Left kidney (tissue), 8 donors: ENCODE data around the gene HECTD4. TPM values are rescaled to one million over a fixed set of nuclear protein-coding genes. Genes with fewer than 3 reads are reported as not detected.
A peak's percentile ranks its signal among the peaks of the same experiment; 100 is the strongest.
"Not testable (repeated sequence)": the region's sequence is repeated elsewhere in the genome, so short reads cannot be mapped to it uniquely, and the experiment has no call there.

ENCODE experiments used
- DNase-seq: peaks from one replicate; pipeline ENCODE4 v3.0.0-alpha.2; 2013
- long read RNA-seq, 8 donors: transcript quantifications; one replicate each; lab custom pipeline, GENCODE V29; 2026
- polyA plus RNA-seq: library from polyadenylated mRNA; unstranded; fragments of 120-200 nt; gene quantifications from one replicate; pipeline ENCODE4 v1.2.1, GENCODE V29; 2013; ENCODE audit not compliant: insufficient read length

HECTD4 gene, protein sequence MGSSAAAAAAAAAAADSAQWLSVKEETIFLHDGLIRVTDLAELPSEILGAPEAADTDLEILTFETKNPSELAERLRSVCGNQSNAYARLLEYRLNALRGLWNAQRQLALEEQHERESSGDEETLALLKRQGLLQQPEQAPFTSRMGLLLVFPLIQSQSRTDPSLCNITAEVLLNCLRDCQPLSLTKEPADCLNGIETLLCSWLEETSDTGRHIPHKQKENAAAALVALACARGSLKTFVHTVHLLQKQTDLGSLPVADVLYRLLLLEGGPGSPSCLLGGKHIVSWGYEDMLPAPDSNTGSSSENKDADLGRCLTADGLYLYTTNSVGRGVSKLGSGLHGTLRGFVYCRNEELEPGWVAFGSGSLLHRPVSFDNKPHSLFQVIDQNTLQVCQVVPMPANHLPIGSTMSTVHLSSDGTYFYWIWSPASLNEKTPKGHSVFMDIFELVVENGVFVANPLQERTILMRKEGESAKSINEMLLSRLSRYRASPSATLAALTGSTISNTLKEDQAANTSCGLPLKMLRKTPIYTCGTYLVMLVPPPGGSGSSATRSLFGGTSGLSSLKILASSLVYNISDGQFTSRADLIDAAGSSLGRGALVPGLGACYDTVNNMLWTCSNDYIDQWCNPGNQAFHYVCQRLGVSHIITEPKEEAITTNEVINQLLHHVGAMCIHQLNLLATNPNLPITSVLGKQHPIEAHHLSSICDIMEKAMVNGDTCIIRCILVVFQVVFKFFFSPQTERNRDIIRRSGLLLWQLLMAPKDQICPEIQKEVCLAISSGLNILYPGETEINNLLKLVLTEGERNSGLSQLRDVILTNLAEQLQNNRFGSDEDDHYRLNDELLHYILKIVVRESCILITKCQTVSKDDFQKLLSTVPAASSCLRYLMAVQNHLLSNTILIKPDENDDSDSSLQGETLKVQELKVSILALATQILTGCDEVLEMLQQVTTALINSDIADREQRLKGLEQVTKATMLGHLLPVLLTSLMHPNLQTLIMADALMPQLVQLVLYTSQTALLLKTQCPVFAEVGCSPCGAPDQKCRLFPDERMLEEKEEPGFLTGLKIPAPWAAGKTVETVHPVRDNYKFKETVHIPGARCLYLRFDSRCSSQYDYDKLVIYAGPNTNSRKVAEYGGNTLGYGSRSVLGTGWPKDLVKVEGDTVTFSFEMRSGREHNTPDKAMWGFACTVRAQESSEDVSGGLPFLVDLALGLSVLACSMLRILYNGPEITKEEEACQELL (N-terminal part only)
- 70.7 TPM for polyA plus RNA-seq
- long read RNA-seq, donor 1, result 0 reads
- long read RNA-seq, donor 2, partial matches to known transcripts, result 0 of 1 reads
- long read RNA-seq, donor 2, other reads (novel, unspliced or antisense), result 0 of 1 reads
- long read RNA-seq, donor 3, partial matches to known transcripts, result 5 of 6 reads
- long read RNA-seq, donor 3, other reads (novel, unspliced or antisense), result 0 of 6 reads
- long read RNA-seq, donor 4, result 0 reads
- long read RNA-seq, donor 5, result 0 reads
- long read RNA-seq, donor 6, result 0 reads
- long read RNA-seq, donor 7, partial matches to known transcripts, result 34 of 60 reads
- long read RNA-seq, donor 7, other reads (novel, unspliced or antisense), result 24 of 60 reads
- long read RNA-seq, donor 8, result 0 reads

DNA sequence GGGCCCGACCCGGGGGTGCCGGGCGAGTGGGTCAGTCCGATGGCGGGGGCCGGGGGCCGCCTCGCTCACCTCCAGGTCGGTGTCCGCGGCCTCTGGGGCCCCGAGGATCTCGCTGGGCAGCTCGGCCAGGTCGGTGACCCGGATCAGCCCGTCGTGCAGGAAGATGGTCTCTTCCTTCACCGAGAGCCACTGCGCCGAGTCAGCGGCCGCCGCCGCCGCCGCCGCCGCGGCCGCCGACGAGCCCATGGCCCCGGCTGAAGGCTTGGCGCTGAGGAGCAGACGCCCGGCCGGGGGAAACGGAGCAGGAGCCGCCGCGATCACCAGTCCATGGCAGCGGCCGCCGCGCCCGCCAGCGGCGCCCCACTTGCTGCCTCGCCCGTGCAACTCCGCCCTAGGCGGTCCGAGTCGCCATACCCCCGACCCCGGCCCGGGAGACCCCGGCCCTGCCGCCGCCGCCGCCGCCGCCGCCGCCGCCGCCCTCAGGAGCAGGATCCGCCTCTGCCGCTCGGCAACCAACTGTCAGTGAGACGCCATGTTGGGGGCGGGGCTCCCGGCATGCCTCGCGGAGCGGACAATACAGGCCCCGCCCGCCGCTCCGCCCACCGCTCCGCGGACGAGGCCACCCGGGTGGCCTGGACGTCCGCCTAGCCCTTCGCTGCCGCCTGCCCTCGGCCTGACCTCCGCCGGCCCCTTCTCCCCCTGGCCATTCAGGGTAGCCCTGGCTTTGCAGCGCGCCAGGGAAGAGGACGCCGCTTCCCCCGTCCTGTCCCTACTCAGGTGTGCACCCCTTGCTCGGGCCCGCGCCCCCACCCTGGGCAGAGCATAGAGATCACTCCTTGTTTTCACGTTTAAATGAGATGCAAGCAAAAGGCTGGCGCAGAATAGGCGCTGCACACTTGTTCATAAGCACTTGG is at the start of gene HECTD4:
HECTD4 (minus strand) TSS at position 549 of the 914 bp plus-strand sequence; CDS start at position 246, 303 bp downstream.
- DNase-seq, result peak; percentile 91

DNA sequence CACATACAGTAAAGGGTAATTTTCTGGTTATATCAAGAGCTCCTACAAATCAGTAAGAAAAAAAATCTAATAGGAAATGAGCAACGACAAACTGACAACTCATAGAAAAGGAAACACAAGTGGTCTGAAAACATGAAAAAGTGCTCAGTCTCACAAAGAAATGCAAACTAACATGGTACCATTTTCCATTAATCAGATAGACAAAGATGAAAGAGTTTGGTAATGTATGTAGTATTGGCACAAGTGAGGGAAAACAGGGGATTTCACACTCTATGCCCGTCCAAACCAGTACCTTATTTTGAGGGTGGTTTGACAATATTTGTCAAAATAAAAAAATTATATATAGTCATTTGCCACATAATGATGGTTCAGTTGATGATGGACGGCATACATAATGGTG is 49.7 kb upstream of the HECTD4 start:
- no peak for DNase-seq

DNA sequence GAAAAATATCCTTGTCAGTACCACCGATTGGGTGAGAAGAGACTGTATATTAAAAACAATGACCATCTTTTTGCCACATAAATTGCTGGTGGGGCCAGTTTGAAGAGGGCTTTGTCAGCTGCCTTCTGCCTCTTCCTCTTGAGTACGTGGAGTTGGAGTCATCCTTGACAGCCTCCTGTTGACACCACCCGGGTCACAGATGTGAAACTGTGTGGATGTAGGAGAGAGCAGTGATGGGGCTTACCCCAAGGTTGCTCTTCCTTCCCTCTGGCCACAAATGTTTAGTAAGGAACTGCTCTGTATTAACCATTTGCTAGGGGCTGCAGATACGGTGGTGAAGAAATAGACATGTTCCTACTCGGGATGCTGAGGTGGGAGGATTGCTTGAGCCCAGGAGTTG is 48.7 kb upstream of the HECTD4 start:
- DNase-seq, result no peak

DNA sequence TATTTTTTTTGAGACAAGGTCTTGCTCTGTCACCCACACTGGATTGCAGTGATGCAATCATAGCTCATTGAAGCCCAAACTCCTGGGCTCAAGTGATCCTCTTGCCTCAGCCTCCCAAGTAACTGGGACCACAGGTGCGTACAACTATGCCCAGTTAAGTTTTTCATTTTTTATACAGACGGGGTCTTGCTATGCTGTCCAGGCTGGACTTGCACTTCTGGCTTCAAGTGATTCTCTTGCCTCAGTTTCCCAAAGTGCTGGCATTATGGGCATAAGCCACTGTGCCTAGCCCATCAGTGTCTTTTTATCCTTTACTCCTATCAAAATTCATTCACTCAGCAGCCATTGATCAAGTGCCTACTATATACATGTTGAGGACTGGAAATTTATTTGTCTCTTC is 45.5 kb upstream of the HECTD4 start:
- DNase-seq, result no peak

DNA sequence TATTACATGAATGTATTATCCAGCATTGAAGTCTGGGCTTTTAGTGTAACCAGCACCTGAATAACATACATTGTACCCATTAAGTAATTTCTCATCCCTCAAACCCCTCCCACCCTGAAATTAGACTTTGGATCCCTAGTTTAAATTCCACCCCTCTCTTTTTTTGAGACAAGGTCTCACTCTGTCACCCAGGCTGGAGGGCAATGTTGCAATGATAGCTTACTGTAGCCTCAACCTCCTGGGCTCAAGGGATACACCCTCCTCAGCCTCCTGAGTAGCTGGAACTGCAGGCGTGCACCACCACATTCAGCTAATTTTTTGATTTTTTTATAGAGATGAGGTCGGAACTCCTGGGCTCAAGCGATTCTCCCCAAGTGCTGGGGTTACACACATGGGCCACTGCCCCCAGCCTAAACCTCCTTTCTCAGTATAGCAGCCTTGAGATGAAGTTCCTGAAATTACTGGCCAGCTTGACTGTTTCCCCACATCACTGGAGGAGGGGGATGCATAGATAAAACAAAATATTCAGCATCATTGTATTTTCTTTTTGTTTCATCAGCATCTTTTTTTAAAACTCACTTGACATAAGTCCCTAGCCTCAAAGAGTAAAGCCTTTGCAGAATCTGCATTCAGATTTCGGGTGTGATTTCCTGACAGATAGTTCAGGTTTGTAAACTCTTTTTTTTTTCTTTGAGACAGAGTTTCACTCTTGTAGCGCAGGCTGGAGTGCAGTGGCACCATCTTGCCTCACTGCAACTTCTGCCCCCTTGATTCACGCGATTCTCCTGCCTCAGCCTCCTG is 43.6 kb upstream of the HECTD4 start:
- DNase-seq, result no peak

DNA sequence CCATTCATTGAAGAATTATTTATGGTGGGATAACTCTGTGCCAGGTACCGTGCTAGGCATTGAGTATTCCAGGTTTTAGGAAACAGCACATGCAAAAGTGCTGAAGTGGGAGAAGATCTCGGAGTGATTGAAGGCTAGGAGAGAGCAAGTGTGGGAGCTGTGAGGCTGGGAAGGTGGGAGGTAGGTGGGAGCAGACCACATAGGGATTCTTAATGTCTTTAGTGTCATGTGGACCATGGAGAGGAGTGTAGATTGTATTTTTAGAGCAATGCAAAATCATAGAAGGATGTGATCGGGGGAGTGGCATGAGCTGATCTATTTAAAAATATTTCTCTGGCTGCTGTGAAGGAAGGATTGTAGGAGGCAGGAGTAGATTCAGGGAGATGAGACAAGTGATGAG is 41.9 kb upstream of the HECTD4 start:
- DNase-seq, result no peak

DNA sequence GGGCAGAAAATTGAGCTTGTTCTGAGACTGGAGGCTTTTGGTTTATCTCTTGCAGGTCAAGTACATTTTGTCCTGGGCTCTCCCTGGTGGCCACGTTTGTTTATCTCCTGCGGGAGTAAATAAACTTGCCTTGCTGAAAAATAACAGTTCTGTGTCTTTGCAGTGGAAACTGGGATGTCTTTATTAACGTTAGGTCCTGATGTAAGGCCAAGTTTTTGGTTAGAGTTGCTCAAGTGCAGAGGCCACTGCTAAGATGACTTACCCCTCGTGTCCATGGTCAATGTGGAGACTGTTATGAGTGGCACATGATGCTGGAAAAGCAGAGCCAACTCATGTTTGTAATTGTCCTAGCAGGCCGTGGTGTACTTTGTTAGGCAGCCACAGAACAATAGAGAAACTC is 40.3 kb upstream of the HECTD4 start:
- DNase-seq, result no peak

DNA sequence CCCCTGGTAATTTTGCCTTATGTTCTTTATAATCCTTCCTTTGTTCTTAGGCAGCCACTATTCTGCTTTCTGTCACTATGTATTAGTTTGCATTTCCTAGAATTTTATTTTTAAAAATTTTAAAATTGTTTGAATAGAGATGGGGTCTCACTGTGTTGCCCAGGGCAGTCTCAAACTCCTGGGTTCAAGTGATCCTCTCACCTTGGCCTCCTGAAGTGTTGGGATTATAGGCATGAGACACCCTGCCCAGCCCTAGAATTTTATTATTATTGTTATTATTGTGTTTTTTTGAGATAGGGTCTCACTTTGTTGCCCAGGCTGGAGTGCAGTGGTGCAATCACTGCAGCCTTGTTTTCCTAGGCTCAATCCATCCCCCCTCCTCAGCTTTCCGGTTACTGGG is 39.1 kb upstream of the HECTD4 start:
- DNase-seq, result no peak

DNA sequence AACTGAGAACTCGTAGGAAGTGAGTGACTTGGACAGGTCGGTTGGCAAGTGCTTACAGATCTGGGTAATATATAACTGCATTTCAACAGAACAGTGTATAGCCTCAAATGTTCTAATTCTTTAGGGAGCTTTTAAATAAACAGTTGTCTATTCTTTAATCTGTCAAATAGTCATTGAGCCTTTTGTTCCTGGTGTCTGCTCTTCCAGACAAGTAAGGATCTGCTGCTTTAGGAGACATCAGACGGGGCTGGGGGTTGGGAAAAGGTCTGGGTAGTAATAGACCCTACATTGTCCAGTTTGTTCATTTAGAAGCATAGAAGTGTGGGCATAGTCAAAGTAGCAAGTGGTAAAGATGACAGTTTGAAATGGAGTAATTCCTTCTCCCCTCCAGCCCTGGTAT is 38.5 kb upstream of the HECTD4 start:
- DNase-seq, result no peak

DNA sequence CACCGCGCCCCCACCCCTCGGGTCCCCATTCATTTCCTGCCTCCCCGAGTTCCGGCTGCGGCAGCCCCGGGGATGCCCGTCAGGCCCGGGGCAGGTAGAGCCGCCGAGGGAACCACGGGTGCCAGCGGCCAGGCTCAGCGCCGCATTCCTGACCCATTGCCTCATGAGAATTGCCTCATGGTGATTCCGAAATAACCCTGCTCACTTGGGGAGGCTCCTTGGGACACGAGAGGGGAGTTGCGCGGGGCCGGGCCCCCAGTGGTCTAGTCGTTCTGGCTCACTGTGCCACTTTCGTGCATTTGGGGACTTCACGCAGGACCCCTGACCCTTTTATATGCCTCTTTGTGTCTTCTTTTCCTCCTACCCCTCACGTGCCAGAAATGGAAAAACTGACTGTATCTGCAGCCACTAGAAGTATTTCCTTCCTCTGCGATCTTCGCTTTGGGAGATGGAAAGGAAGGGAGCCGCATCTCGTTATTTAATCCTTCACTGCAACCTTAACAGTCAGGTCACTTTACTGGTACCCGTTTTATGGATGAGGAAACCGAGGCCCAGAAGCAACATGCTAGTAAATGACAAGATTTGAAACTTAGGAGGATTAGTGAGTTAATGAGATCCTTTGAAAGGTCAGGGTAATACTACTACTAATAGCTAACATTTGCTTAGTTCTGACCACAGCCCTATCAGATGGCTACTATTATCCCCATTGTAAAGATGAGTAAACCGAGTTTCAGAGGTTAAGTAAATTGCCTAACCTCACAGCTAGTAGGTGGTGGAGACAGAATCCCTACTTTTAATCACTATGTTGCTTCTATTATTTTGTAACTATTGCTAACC is 37.3 kb upstream of the HECTD4 start:
- peak; percentile 34 for DNase-seq

DNA sequence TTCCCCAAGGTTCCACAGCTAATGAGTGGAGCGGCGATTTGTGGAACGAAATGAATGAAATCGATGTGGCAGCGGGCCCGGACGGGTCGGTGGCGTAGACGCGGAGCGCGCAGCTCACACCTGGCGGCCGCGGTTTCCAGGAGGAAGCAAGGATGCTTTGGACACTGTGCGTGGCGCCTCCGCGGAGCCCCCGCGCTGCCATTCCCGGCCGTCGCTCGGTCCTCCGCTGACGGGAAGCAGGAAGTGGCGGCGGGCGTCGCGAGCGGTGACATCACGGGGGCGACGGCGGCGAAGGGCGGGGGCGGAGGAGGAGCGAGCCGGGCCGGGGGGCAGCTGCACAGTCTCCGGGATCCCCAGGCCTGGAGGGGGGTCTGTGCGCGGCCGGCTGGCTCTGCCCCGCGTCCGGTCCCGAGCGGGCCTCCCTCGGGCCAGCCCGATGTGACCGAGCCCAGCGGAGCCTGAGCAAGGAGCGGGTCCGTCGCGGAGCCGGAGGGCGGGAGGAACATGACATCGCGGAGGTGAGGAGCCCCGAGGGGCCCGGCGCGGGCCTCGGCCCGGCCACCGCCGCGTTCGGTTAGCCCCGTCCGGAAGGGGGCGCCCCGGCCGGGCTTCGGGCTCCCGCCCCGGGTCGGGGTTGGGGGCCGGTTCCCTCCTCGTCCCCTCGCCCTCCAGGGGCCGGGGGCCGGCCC is 36.5 kb upstream of the HECTD4 start, which contains the start of gene PTPN11:
PTPN11 (plus strand) TSS at position 340 of the 689 bp plus-strand sequence; CDS start at position 505, 165 bp downstream.
- peak; percentile 84 for DNase-seq

DNA sequence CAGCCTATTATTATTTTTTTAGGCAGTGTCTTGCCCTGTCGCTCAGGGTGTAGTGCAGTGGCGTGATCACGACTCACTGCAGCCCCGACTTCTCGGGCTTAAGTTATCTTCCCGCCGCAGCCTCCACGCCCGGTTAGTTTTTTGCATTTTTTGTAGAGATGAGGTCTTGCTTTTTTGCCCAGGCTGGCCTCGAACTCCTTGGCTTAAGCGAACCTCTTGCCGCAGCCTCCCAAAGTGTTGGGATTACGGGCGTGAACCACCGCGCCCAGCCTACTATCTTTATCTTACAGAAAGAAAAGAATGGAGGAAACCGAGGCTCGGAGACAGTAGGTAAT is 36.0 kb upstream of the HECTD4 start:
- no peak for DNase-seq

DNA sequence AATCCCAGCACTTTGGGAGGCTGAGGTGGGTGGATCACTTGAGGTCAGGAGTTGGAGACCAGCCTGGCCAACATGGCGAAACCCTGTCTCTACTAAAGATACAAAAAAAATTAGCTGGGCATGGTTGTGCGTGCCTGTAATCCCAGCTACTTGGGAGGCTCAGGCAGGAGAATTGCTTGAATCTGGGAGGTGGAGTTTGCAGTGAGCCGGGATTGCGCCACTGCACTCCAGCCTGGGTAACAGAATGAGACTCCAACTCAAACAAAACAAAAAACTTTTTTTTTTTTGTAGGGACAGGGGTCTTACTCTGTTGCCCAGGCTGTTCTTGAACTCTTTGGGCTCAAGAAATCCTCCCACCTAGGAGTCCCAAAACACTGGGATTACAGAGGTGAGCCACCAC is 33.2 kb upstream of the HECTD4 start:
- DNase-seq, result not testable (repeated sequence)

DNA sequence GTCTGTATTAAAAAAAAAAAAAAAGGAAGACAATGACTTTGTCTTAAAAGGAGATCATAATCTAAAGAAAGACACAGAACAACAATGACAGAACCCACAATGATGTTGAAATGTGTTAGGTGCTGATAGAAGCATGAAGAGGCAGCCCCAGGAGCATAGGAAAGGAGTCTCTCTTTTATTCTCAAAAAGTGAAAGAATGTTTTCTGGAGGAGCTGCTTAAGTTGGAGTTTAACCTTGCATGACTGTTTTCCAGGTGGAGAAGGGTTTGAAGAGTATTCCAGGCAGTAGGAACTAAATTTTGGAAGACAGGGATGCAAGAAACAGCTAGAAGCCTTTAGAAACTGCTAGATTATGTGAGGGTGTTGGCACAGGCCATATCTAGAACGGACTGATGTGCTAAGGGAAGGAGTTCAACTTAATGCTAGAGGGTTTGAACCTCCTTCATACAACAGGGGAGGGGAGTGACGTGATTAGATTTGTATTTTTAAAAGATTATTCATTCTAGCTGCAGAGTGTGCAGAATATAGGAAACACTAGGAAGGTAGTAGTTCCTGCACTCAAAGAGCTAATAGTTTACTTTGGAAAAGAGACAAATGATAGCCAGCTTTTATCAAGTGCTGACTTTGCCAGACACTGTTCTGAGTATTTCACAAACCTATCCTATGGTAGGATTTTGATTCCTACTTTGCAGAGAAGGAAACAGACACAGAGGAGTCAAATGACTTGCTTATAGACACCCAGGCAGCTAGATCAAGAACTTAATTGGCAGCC is 31.8 kb upstream of the HECTD4 start:
- DNase-seq, result no peak

DNA sequence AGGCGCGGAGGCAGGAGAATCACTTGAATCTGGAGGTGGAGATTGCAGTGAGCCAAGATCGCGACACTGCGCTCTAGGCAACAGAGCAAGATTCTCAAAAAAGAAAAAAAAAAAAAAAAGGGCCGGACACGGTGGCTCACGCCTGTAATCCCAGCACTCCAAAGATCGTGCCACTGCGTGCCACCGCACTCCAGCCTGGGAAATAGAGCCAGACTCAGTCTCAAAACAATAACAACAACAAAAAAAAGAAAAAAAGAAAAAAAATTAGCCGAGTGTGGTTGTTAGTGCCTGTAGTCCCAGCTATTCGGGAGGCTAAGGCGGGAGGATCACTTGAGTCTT is 27.6 kb upstream of the HECTD4 start:
- no peak for DNase-seq

DNA sequence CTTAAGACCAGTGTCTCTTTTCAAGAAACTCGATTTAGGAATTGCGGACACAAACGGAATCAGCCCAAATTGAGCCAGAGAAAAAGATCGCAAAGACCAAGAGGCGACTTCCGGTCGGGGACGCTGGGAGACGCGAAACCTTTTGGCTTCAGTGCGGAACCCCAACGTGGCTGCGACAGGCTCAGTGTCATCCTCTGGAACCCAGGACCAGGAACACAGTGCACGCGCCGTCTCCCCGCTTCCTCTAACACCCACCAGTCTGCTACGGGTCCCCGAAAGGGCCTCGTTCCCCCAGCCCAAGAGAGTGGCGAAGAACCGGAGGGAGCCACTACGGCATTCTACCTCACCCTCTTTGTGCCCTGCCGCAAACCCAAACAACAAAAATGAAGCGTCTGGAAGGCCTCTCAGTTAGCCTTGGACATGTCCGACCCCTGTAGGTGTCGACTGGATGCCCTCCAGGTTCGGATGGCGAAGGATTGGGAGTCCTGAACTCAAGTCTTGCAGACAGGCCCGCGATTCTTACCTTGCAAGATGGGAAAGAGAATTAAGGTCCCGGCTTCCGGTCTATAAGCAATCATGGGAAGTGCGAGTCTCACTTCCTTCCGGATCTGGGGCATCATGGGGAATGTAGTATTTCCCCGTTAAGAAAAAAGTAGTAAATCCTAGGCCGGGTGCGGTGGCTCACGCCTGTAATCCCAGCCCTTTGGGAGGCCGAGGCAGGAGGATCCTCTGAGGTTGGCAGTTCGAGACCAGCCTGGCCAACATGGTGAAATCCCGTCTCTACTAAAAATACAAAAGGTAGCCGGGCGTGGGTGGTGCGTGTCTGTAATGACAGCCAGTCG is 27.1 kb upstream of the HECTD4 start, which contains the start of gene RPL6:
RPL6 (minus strand) TSS at position 542 of the 842 bp plus-strand sequence. CDS start 949 bp downstream, outside the sequence.
- peak; percentile 94 for DNase-seq
